ENCODE data around the gene AQP2. TPM values are rescaled to one million over a fixed set of nuclear protein-coding genes. Genes with fewer than 3 reads are reported as not detected.

The AQP2 gene
- total and polyA plus RNA-seq, 4 experiments from 2014 or later = not detected

DNA sequence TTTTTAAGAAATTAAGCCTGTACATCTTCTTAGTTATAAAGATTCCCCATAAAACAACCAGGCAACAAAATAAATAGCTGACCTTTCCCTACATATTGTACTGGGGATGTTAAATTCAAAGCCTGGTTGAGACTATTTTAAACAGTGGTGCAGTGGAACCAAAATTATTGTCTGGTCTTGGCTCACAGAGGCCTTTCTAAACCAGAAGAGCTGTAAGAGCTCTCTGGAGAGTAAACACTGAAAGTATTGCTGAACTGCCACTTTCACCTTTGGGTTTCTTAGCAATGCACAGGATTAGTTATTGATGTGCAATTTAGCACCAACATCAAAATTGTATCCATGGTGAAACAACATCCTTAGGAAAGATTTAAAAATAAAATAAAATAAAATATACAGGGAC, 54.2 kb downstream of the AQP2 start:
- no peak for DNase-seq
- no peaks in the 10 kb centered on the region for H3K36me3 ChIP-seq (ENCODE audit: insufficient read depth, low read length)
- Mint-ChIP-seq H3K4me1 (peaks cover 4 to 22% (median 14%) of the 10 kb centered on the region in 4 donors), H3K4me3 (no peak overlapping the region), H3K27me3 (no peaks in the 10 kb centered on the region), H3K27ac (no peak overlapping the region), H3K9me3 (no peaks in the 10 kb centered on the region), H3K36me3 (peaks cover 8 to 31% of the 10 kb centered on the region in 2 donors)
- H3K27ac ChIP-seq (ENCODE audit: low read depth, low read length) = no peak overlapping the region
- intact Hi-C loops (cut with micrococcal nuclease) = no loop called here
- H3K4me1 ChIP-seq (ENCODE audit: insufficient read depth, low read length) = peaks cover 4% of the 10 kb centered on the region
- POLR2A ChIA-PET (ENCODE audit: partially characterized antibody) = no interaction called here
- H3K9me3 ChIP-seq (ENCODE audit: control insufficient read depth in 1 of 2, low read length in 2 of 2) = no peaks in the 10 kb centered on the region
- no peak overlapping the region for H3K4me3 ChIP-seq (ENCODE audit: low read length in 2 of 2)
- CTCF ChIA-PET (ENCODE audit: partially characterized antibody) = interaction anchor here (1.3 to 1.9 kb wide), 2 partner anchors 34 to 38 kb away, joined by 4 to 5 read pairs; no protein-coding TSS in a partner anchor
- H3K27me3 ChIP-seq (ENCODE audit: insufficient read depth, low read length) = no peaks in the 10 kb centered on the region

DNA sequence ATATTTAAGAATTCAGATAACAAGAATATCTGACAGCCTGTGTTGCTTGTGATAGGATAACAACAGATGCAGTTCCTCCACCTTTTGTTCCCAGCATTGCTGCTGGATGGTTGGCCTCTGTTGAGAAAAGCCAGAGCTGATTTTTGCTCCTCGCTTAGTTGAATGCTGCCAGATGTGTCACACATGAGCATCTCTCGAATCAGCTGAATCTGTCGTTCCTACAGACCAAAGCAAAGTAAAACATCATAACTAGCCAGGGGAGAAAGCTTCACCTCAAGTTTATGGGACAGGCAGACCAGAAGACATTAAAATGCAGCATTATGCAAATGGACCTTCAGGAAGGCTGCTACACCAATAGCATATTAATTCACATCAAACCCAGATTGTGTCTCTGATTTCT, 54.6 kb downstream of the AQP2 start:
- no peak overlapping the region for H3K4me3 ChIP-seq (ENCODE audit: low read length in 2 of 2)
- no peaks in the 10 kb centered on the region for H3K27me3 ChIP-seq (ENCODE audit: insufficient read depth, low read length)
- no peaks in the 10 kb centered on the region for H3K9me3 Mint-ChIP-seq
- intact Hi-C loops (cut with micrococcal nuclease) = no loop called here
- ChIA-PET POLR2A (ENCODE audit: partially characterized antibody) (interaction anchor here (2.5 kb wide), 1 partner anchor 21 kb away, joined by 10 read pairs; the partner anchor contains the start of gene RACGAP1), CTCF (ENCODE audit: partially characterized antibody) (interaction anchor here (1.3 to 1.9 kb wide), 2 partner anchors 34 to 38 kb away, joined by 4 to 5 read pairs; no protein-coding TSS in a partner anchor)
- peaks cover 4% of the 10 kb centered on the region for H3K4me1 ChIP-seq (ENCODE audit: insufficient read depth, low read length)
- H3K4me3 Mint-ChIP-seq = no peak overlapping the region
- no peaks in the 10 kb centered on the region for H3K27me3 Mint-ChIP-seq
- DNase-seq = no peak
- no peaks in the 10 kb centered on the region for H3K36me3 ChIP-seq (ENCODE audit: insufficient read depth, low read length)
- peaks cover 10 to 32% of the 10 kb centered on the region in 2 donors for H3K36me3 Mint-ChIP-seq
- H3K27ac Mint-ChIP-seq = peak overlapping the region in 1 of 7 donors; percentile 5
- no peaks in the 10 kb centered on the region for H3K9me3 ChIP-seq (ENCODE audit: control insufficient read depth in 1 of 2, low read length in 2 of 2)
- H3K27ac ChIP-seq (ENCODE audit: low read depth, low read length) = no peak overlapping the region
- H3K4me1 Mint-ChIP-seq = peaks cover 4 to 23% (median 14%) of the 10 kb centered on the region in 4 donors

DNA sequence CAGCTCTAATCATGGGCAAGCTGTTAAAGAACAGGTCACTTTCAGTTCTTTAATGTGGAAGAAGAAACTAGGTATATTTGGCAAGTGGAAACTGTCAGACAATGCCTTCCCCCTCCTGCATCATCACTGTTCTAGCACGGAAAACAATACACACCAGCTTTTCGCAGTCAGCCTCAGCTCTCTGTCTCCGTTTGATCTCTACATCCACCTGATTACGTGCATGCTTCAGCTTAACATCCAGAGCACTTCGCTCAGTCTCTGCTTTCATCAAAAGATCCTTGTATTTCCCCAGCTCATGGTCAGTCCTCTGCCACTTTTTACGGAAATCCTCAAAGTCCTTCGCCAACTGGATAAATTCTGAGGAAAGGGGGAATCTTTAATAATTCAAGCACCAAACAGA, 55.7 kb downstream of the AQP2 start:
- intact Hi-C loops (cut with micrococcal nuclease) = no loop called here
- H3K9me3 Mint-ChIP-seq = no peaks in the 10 kb centered on the region
- Histone ChIP-seq H3K9me3 (ENCODE audit: control insufficient read depth in 1 of 2, low read length in 2 of 2) (no peaks in the 10 kb centered on the region), H3K27me3 (ENCODE audit: insufficient read depth, low read length) (no peaks in the 10 kb centered on the region), H3K4me1 (ENCODE audit: insufficient read depth, low read length) (peaks cover 4% of the 10 kb centered on the region), H3K27ac (ENCODE audit: low read depth, low read length) (no peak overlapping the region), H3K4me3 (ENCODE audit: low read length in 2 of 2) (no peak overlapping the region), H3K36me3 (ENCODE audit: insufficient read depth, low read length) (no peaks in the 10 kb centered on the region)
- no peak for DNase-seq
- H3K4me3 Mint-ChIP-seq = peak overlapping the region in 2 of 8 donors; percentile 10 to 43
- ChIA-PET POLR2A (ENCODE audit: partially characterized antibody) (interaction anchor here (1.5 to 2.5 kb wide), 2 partner anchors 13 to 20 kb away, joined by 3 to 10 read pairs; partner anchors contain the start of gene RACGAP1), CTCF (ENCODE audit: partially characterized antibody) (interaction anchor here (0.7 to 1.8 kb wide), 7 partner anchors 10 to 61 kb away, joined by 3 to 5 read pairs (median 3); no protein-coding TSS in a partner anchor)
- peaks cover 4 to 23% (median 14%) of the 10 kb centered on the region in 4 donors for H3K4me1 Mint-ChIP-seq
- H3K27ac Mint-ChIP-seq = peak overlapping the region; percentile 19 to 74 (median 44)
- H3K27me3 Mint-ChIP-seq = no peaks in the 10 kb centered on the region
- H3K36me3 Mint-ChIP-seq = peaks cover 13 to 28% of the 10 kb centered on the region in 2 donors

DNA sequence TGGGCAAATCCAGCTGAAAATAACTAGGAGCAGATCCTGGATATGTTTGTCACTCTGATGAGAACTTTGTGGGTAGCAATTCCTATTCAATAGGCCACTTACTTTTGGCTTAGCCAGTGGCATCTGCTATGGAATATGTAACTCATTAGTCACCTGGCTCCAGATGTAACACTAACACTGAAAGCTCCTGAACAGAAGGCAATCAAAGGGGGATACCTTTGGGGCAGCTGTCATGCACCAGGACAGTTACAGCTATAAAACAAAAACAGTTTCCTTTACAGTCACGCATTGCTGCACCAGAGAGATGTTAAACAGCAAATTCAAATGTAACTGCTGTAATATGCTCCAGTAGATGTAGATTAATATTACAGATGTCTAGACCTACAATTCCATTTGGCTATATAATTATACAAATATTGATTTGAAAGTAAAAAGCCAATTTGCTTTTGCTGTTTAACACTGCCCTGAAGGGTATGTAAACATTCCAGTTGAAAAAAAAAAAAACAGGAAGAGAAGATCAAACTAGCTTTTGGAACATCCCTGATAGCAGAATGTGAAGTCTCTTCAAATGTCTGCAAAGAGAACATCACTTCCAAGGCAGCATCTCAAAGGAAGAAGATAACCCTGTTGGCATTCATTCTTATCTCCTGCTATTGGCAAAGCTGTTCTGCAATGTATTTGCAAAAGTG, 56.4 kb downstream of the AQP2 start:
- H3K27ac ChIP-seq (ENCODE audit: low read depth, low read length) = no peak overlapping the region
- H3K27me3 ChIP-seq (ENCODE audit: insufficient read depth, low read length) = no peaks in the 10 kb centered on the region
- DNase-seq = no peak
- no peak overlapping the region for H3K4me3 ChIP-seq (ENCODE audit: low read length in 2 of 2)
- Mint-ChIP-seq H3K27me3 (no peaks in the 10 kb centered on the region), H3K9me3 (no peaks in the 10 kb centered on the region), H3K27ac (peak overlapping the region in 6 of 7 donors; percentile 5 to 77 (median 66)), H3K4me3 (peak overlapping the region in 3 of 8 donors; percentile 9 to 44 (median 10)), H3K4me1 (peaks cover 4 to 23% (median 14%) of the 10 kb centered on the region in 4 donors), H3K36me3 (peaks cover 13 to 25% of the 10 kb centered on the region in 2 donors)
- H3K9me3 ChIP-seq (ENCODE audit: control insufficient read depth in 1 of 2, low read length in 2 of 2) = no peaks in the 10 kb centered on the region
- POLR2A ChIA-PET (ENCODE audit: partially characterized antibody) = interaction anchor here (1.5 to 2.5 kb wide), 2 partner anchors 14 to 19 kb away, joined by 3 to 10 read pairs; partner anchors contain the start of gene RACGAP1
- CTCF ChIA-PET (ENCODE audit: partially characterized antibody) = interaction anchor here (0.7 to 1.8 kb wide), 8 partner anchors 9 to 61 kb away, joined by 3 to 5 read pairs (median 3); no protein-coding TSS in a partner anchor
- H3K36me3 ChIP-seq (ENCODE audit: insufficient read depth, low read length) = no peaks in the 10 kb centered on the region
- intact Hi-C loops (cut with micrococcal nuclease) = no loop called here
- peaks cover 4% of the 10 kb centered on the region for H3K4me1 ChIP-seq (ENCODE audit: insufficient read depth, low read length)

Other genes starting within 250 kb of the AQP2 start
- 10 to 100 TPM; 27.9 to 28.1 TPM for gene FMNL3, start 243.3 kb upstream of the AQP2 start, total RNA-seq
- 1 to 10 TPM; 3.9 to 6.1 TPM for gene FMNL3, start 243.3 kb upstream of the AQP2 start, polyA plus RNA-seq
- gene TMBIM6, start 209.2 kb upstream of the AQP2 start, total RNA-seq = 100 to 1,000 TPM; 421 to 431 TPM
- 1,000 to 10,000 TPM in 1 of 2 donors, 100 to 1,000 TPM in 1; 878 to 2,112 TPM for gene TMBIM6, start 209.2 kb upstream of the AQP2 start, polyA plus RNA-seq
- gene NCKAP5L, start 122.3 kb upstream of the AQP2 start, total RNA-seq = 10 to 100 TPM; 10.4 to 11.2 TPM
- 1 to 10 TPM in 1 of 2 donors, under 1 TPM in 1; 0.20 to 3.5 TPM for gene NCKAP5L, start 122.3 kb upstream of the AQP2 start, polyA plus RNA-seq
- 10 to 100 TPM; 16.0 to 17.5 TPM for gene BCDIN3D, start 107.6 kb upstream of the AQP2 start, total RNA-seq
- 1 to 10 TPM; 5.3 to 7.7 TPM for gene BCDIN3D, start 107.6 kb upstream of the AQP2 start, polyA plus RNA-seq
- under 1 TPM; 0.08 to 0.17 TPM for gene FAIM2, start 46.8 kb upstream of the AQP2 start, total RNA-seq
- under 1 TPM in 1 of 2 donors, not detected in 1; 0.59 TPM for gene FAIM2, start 46.8 kb upstream of the AQP2 start, polyA plus RNA-seq
- not detected for gene AQP5, start 11.1 kb downstream of the AQP2 start, total RNA-seq
- not detected for gene AQP5, start 11.1 kb downstream of the AQP2 start, polyA plus RNA-seq
- gene AQP6, start 22.2 kb downstream of the AQP2 start, total RNA-seq = not detected
- not detected for gene AQP6, start 22.2 kb downstream of the AQP2 start, polyA plus RNA-seq
- 10 to 100 TPM in 1 of 2 experiments, 1 to 10 TPM in 1; 8.5 to 10.4 TPM for gene RACGAP1, start 74.8 kb downstream of the AQP2 start, total RNA-seq
- gene RACGAP1, start 74.8 kb downstream of the AQP2 start, polyA plus RNA-seq = 10 to 100 TPM; 11.8 to 14.7 TPM
- gene ASIC1, start 106.9 kb downstream of the AQP2 start, total RNA-seq = under 1 TPM; 0.08 to 0.26 TPM
- not detected for gene ASIC1, start 106.9 kb downstream of the AQP2 start, polyA plus RNA-seq
- 10 to 100 TPM; 56.9 to 64.5 TPM for gene SMARCD1, start 134.6 kb downstream of the AQP2 start, total RNA-seq
- 10 to 100 TPM; 13.0 to 17.1 TPM for gene SMARCD1, start 134.6 kb downstream of the AQP2 start, polyA plus RNA-seq
- 1 to 10 TPM; 1.1 to 2.0 TPM for gene GPD1, start 153.3 kb downstream of the AQP2 start, total RNA-seq
- gene GPD1, start 153.3 kb downstream of the AQP2 start, polyA plus RNA-seq = not detected
- 10 to 100 TPM; 53.3 to 61.6 TPM for gene COX14, start 161.5 kb downstream of the AQP2 start, total RNA-seq
- gene COX14, start 161.5 kb downstream of the AQP2 start, polyA plus RNA-seq = 100 to 1,000 TPM; 253 to 354 TPM
- 10 to 100 TPM; 42.1 to 48.2 TPM for gene CERS5, start 216.6 kb downstream of the AQP2 start, total RNA-seq
- 10 to 100 TPM; 45.1 to 62.7 TPM for gene CERS5, start 216.6 kb downstream of the AQP2 start, polyA plus RNA-seq